GM18508 (cell line): ENCODE data around the gene ZNF431.
"Not testable (repeated sequence)": the region's sequence is repeated elsewhere in the genome, so short reads cannot be mapped to it uniquely, and the experiment has no call there.

Source experiments
- ATAC-seq: cut with Tn5 transposase; IDR thresholded peaks from one replicate; pipeline ENCODE4 v1.9.1; 2021; ENCODE audit warnings: moderate number of reproducible peaks; ENCODE audit not compliant: insufficient read depth, unreplicated experiment

The ZNF431 gene

DNA sequence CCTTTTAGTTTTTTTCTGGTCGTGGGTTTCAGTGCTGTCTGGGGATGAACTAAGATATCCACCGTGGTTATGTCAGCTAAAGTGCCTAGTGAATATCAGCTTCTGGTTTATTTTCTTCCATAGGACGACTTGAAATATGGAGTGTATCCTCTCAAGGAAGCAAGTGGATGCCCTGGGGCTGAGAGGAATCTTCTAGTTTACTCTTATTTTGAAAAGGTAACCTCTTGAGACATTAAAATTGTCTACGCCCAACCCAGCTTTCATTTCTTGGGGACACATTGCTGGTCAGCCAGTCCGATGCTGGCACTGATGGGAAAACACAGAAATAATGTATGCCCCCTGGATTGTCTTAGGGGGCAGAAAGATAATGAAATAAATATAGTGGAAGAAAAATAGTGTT is 1.6 kb downstream of the ZNF431 start:
- ATAC-seq: no peak

GRCh38 chr19:21143854-21144253 is 2.0 kb downstream of the ZNF431 start:
- ATAC-seq: no peak

GRCh38 chr19:21147540-21147939 is 5.7 kb downstream of the ZNF431 start:
- ATAC-seq: no peak

DNA sequence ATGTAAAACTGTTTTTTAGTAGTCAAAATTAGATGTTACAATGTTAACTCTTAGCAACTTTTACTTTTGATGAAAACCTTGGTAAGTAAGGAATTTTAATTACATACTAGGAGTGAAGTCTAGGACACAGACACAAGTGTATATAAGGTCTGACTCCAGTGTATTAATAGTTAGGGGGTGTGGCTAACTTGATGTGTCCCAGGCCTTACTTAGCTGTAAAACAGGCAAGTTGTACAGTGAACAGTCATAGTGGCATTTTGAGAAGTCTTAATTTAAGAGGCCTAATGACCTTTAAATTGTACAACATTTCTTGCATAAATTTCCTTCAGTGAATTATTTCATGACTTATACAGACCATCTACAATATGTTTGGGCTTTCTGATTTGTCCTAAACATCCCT is 6.8 kb downstream of the ZNF431 start:
- ATAC-seq: no peak

DNA sequence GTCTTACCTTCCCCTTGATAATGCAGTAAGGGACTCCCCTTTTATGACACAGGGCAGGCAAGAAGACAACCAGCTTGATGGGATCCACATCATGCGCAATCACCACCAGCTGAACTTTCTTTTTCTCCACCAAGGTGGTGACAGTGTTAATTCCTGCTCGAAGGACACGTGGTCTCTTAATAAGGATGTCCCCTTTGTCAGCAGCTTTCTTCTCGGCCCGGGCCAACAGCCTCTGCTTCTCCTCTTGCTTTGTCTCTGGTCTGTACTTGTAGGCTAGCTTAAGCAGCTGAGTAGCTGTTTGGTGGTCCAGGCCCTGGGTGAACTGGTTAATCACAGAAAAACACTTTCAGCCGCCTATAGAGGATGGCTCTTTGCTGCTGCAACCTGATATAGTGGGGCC is 8.0 kb downstream of the ZNF431 start:
- ATAC-seq: no peak

DNA sequence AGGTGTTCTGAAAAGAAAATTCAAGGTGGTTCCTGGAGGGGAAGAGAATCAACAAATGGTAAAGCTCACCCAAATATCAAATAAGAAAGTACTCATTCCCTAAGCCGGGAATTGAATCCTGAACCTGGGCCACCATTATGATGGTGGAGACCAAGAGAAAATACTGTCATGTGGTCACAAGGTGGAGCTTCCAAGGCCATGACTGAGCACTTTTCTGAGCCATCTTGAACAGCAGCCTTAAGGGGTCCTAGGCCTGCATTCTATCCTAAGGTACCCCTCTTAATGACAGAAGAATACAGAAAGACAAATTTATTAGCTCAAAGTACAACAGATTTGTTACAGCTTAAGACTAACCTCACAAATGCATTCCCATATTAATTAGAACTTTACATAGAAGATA is 9.6 kb downstream of the ZNF431 start:
- ATAC-seq: no peak

- ATAC-seq: no peak
Observed at GRCh38 chr19:21158523-21159135, 16.8 kb downstream of the ZNF431 start.

- ATAC-seq: no peak
Observed at GRCh38 chr19:21164541-21164940, 22.7 kb downstream of the ZNF431 start.

- no peak for ATAC-seq
Observed at GRCh38 chr19:21166436-21166835, 24.6 kb downstream of the ZNF431 start.

DNA sequence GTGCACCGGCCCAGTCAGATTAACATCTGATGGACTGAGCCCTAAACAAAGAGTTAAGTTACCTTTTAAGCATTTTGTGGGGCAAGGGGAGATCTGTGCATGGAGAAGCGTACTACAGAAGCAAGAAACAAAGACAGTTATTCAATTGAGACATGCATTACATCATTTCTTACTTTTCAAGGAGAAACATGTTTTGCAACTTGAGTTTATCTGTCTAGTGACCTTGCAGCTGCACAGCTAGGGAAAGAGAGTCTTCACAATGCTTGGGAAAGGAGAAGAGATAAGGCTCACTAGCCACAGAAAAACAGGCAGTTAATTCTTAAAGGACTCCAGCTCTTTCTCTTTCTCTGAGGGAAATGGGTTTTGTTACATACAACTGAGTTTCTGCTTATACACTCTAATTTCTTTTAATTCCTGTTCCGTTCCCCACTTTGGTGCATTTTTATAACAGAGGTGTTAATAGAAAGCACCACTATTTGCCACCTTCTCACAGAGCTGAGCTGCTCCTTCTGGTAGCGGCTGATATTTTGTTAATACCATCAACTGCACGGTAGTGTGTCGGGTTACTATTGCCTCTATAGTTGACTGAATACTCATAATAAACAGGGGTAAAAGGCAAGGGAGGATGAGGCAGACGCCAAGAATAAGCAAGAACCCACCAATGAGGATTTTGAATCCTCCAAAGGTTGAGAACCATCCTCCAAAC is 55.9 kb downstream of the ZNF431 start:
- no peak for ATAC-seq

DNA sequence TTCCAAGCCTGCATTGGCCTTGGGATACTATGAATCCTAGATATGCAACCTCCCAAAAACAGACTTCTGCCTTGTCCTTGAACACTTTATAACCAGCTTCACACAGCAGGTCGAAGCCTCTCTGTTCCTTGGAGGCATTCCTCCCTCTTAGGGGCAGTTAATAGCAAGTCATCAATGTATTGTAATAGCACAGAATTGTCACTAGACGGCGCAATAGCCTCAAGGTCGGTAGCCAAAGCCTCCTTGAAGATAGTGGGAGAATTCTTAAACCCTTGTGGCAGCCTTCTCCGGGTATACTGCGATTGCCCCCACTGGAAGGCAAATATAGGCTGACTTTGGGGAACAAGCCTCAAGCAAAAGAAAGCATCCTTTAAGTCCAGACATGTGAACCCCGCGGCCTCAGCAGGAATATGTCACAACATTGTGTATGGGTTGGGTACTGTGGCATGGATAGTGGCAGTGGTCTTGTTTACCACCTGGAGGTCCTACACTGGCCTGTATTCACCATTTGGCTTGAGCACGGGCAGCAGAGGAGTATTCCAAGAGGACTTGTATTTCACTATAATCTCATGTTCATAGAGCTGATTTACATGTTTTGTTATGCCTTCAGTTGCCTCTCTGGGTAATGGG is 61.1 kb downstream of the ZNF431 start:
- ATAC-seq: no peak

GRCh38 chr19:21210037-21210621 is 68.3 kb downstream of the ZNF431 start:
- ATAC-seq: no peak

GRCh38 chr19:21221693-21222092 is 79.9 kb downstream of the ZNF431 start:
- no peak for ATAC-seq

- not testable (repeated sequence) for ATAC-seq
Observed at GRCh38 chr19:21229938-21230337, 88.1 kb downstream of the ZNF431 start.

DNA sequence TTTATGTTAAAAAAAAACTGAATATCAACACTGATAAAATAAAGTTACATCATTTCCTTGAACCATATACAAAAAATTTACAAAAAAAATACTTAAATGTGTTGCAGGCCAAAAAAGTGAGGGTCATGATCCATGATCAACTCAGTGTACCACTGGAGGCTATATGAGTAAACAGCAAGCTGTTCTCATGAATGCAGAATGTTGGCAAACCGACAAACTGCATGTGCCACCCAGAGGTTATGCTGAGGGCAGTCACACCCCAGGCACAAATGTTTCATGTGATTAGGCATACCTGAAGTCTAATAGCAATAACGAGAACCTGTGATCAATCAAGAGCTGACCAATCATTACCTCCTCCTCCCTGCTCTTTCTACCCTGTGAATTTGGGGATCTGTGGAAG is 91.9 kb downstream of the ZNF431 start:
- no peak for ATAC-seq

GRCh38 chr19:21236751-21237150 is 94.9 kb downstream of the ZNF431 start:
- not testable (repeated sequence) for ATAC-seq

GRCh38 chr19:21238670-21239069 is 96.8 kb downstream of the ZNF431 start:
- no peak for ATAC-seq
